Breast epithelium (tissue), 3 donors: ENCODE data around the gene CEP128.

Source experiments
- POLR2A ChIP-seq: fragments of 450-650 bp; IDR thresholded peaks from one replicate; pipeline ENCODE4 v1.6.1; 2016; ENCODE audit warnings: antibody characterized with exemption, mild to moderate bottlenecking, moderate library complexity
- TF ChIP-seq, protein P1 (sequence below), 3 donors: fragments of 450-650 bp; IDR thresholded peaks; one replicate each; pipeline ENCODE4 v1.5.1; 2016 to 2017; ENCODE audit warnings: antibody characterized with exemption in 3 of 3, mild to moderate bottlenecking in 3 of 3, moderate library complexity in 3 of 3

DNA sequence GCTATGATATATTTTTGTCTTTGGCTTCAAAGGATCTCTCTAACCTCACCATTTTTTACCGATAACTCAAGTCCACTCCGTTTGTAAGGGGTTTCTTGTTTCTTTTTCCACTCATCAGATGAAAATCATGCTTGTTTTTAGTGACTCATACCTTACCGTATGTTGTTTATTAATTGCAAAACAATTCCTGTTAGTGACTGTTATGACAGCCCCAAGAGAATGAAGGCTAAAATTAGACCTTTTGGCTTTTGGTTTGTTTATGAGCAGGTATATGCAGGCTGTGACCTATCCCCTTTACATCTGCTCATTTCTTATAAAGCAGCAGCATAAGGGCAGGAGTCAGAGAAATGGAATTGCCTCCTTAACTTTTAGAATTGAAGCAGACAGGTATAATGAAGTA lies 319.8 kb downstream of the CEP128 start:
- TF ChIP-seq, protein P1, sequence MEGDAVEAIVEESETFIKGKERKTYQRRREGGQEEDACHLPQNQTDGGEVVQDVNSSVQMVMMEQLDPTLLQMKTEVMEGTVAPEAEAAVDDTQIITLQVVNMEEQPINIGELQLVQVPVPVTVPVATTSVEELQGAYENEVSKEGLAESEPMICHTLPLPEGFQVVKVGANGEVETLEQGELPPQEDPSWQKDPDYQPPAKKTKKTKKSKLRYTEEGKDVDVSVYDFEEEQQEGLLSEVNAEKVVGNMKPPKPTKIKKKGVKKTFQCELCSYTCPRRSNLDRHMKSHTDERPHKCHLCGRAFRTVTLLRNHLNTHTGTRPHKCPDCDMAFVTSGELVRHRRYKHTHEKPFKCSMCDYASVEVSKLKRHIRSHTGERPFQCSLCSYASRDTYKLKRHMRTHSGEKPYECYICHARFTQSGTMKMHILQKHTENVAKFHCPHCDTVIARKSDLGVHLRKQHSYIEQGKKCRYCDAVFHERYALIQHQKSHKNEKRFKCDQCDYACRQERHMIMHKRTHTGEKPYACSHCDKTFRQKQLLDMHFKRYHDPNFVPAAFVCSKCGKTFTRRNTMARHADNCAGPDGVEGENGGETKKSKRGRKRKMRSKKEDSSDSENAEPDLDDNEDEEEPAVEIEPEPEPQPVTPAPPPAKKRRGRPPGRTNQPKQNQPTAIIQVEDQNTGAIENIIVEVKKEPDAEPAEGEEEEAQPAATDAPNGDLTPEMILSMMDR (IDR thresholded peaks at IDR 0.05): no peak
- no peak for TF ChIP-seq POLR2A
